ENCODE measurements around the gene ATP6V0B.

ATP6V0B gene

DNA sequence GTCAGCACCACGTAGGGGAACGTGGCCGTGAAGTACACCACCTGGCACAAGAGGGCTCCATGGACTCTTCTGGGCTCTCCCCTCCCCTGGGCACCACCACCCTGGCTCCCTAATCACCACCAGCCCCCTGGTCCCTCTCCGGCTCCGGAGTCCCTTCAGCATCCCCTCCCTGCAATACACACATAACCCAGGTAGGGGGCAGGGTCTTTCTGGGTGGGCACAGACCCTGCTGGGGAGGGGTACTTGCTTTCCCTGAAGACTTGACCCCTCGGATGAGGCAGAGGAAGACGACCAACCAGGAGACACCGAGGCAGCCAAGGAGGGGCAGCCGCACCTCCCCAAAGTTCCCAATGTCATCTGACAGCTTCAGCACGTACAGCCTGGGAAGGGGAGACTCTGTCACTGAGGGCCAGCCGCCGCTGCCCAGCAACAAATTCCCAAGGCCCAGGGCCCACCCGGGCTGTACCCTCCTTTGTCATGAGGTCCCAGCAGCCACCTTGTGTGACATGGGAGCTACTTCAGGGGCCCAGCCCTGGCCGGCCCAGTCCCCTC, 27.9 kb downstream of the ATP6V0B start:
- DNase-seq (ENCODE audit: low read depth in 3 of 3), result no peak

DNA sequence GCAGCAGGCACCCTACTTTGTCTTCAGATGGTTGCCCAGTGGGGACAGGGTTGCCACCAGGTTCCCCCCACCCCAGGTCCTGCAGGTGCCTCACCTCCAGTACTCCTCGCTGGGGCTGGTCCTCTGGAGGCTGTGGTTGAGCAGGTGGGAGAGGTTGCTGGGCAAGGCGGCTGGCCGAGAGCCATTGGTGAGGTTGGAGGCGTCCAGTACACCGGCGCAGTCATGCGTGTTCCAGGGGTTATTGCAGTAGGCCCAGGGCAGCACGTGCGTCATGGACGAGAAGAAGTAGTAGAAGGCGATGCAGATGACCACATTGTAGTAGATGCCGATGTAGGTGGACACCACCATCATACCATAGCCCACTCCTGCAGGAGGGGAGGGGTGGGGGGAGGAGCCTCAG, 33.5 kb downstream of the ATP6V0B start:
- no peak for DNase-seq (ENCODE audit: low read depth in 3 of 3)

DNA sequence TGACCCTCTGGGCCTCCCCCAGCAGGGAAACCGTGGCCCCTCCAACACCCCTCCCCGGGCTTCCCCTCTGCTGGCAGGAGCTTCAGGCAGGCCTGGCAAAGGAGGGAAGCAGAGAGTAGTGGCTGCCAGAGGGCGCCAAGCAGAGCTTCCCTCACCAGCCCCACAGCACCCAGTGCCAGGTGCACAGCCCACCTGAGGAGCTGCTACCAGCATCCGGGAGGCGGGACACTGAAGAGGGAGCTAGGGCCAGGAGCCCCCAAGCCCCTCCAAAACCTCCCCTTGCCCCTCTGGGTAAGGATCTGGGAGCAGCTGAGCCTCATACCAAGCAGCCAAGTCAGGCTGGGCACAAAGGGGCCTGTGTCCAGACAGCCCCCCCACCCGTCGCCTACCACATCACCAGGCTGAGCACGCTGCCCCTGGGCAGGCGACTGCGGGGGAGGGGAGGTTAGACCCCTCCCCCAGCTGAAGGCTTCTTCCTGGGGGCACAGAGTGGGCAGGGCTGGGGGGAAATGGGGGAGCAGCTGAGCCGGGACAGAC, 36.2 kb downstream of the ATP6V0B start:
- no peak for DNase-seq (ENCODE audit: low read depth in 3 of 3)

DNA sequence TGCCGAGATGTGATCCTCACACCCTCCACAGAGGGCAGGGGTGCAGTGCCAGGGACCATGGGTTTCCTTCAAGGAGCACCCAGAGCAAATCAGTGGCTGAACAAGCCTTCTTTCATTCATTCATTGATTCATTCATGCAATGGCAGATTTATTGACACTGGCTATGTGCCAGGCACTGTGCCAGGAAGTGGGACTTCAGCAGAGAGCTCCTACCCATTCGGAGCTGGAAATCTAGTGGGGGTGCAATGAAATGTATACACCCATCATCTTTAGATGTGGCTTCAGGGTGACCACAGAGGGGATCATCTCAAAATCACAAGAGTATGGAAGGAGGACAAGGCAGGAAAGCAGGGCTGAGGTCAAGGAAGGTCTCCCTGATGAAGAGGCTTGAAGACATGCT, 37.6 kb downstream of the ATP6V0B start:
- no peak for DNase-seq (ENCODE audit: low read depth in 3 of 3)

DNA sequence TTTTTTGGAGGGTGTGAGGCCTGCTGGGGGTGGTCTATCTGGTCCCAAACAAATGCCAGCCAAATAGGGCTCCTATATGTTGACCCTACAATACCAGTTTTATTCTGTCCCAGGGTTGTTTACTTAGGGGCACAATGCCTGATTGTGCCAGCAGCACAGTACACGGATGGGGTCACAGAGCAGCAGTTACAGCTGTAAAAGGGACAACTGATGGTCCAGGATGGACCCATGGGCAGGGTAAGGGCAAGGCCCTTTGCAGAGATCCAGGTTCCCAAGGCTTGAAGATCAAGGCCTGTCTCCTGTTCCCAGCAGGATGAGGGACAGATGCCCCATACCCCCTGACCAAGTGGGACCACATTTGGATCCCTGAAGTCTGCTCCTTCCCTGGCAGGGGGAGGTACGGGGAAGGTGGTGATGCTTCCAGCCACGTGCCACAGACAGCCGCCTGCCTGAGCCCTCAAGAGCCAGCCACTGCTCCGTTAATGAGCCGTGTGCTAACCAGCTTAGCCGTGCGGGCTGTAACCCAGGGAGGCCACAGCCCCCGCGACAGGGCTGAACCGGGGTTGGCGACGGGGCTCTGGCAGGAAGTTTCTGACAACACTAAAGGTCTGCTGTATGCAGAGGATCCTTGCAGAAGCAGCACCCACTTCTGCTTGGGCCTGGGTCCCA, 38.3 kb downstream of the ATP6V0B start:
- no peak for DNase-seq (ENCODE audit: low read depth in 3 of 3)

DNA sequence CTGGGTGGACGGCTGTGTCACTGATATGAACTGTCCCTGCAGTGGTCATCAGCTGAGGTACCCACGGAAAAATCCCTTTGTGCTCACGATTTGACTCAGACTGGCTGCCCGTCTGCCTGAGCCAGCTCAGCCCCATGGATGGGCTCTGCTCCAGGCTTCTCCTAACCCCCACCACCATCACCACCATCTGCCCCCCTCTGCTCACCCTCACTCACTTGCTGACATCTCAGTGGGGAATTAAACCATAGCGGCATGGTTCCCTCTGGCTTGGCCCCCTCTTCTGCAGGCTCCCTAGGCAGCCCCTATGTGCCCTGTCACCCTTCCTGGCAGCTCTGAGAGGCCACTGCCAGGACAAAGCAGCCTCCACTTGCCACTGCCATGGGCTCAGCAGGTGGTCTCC, 39.2 kb downstream of the ATP6V0B start:
- no peak for DNase-seq (ENCODE audit: low read depth in 3 of 3)

DNA sequence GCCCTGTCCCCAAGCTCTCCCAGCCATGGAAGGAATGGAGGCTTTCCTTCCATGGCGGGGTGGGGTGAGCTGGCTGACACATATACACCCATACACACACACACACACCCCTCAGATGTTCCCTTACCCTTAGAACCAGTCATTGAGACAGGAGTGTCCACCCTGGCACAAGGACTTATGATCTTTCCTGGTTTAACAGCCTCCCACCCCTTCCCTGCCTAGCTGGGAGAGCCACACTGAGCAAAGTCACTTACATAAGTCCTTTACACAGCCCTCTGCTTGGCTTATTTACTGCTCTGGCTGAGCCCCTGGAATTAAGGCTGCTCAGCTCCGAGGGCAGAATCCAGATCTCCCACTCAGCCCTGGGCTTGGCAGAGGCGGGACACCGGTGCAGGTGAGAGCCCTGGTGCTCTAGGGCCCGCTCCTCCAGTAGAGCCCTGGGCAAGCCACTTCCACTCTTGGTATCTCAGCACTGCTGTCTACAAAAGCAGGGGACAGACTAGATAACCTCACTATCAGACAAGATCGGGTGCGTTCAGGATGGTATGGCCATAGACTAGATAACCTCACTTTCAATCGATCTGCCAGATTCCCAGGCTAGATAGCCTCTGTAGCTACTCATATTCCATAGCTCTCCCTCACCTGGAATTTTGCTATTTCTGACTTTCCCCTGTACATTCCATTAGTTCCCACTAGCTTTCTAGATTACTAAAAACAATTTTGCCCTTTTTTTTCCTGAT, 39.8 kb downstream of the ATP6V0B start:
- no peak for DNase-seq (ENCODE audit: low read depth in 3 of 3)

DNA sequence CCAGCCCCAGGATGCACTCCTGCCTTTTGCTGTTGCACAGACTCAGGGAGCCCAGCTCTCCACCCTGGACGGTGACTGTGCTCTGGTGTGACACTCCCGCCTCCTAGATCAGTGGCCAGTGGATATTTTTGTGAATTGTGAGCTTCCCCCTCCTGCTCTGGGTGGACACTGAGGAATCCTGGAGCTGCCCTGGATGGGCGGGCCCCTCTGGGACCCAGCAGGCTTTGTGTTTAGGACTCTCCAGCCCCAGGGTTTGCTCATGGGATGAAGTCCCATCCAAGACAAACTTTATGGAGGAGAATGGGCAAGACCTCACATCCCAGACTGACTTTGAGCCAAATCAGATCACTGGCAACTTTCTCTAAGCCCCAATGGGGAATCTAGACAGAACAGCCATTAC, 40.4 kb downstream of the ATP6V0B start:
- DNase-seq (ENCODE audit: low read depth in 3 of 3), result no peak

DNA sequence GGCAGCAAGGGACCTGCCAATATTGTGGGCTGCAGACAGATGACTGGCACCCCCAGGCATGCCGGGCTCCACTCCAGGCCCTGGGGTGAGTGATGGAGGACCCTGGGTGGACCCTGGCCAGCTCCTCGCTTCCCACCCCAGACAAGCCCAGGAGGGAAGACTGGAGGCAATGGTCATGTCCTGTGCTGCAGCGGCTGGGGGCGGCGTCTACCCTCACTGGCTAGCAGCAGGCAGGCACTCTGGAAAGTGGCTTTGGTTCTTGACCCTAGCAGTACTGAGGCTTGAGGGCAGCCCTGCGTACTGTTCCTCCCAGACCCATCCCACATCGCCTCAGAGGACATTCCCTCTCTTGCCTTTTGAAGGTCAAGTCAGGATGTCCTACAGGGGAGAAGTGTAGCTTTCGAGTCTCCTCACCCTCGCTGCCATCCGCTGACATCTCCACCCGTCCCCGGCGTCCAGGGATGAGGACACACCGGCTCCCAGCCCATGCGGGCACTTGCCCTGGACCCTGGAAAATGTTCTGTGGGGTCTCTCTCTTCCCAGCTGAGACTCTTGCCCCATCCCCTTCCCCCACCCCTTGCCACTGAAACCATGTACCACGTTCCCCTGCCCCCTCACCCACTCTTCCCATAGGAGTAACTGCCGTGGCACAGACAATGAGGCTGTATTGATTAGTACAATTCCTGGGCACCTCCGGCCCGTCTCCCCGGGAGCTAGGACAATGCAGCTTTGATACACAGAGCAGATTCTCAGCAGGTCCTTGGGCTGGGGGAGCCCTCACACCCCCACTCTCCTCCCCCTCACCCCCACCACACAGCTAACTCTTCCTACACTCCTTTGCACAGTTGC, 41.5 kb downstream of the ATP6V0B start:
- DNase-seq (ENCODE audit: low read depth in 3 of 3), result no peak

DNA sequence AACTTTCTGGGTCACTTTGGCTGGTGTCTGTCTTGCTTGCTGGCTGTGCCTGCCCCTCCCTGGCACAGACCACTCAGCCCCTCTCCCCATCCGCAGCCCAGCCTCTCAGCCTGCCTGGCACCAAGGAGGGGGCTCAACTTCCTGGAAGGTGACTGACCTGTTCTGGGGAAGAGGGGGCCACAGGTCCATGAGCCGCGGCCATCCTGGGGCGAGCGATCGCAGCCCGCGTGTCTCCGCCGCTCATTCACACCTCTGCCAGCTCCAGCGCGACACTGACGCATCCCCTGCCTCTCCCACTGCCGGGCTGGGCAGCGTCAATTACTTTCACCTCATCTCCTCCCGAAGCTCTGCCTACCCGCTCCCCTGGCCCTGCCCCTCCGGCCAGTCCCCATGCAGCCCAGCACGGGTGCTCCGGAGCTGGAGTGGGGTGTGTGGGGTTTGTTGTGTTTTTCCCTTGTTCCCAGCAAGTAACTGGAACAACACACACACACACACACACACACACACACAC, 42.2 kb downstream of the ATP6V0B start:
- no peak for DNase-seq (ENCODE audit: low read depth in 3 of 3)

DNA sequence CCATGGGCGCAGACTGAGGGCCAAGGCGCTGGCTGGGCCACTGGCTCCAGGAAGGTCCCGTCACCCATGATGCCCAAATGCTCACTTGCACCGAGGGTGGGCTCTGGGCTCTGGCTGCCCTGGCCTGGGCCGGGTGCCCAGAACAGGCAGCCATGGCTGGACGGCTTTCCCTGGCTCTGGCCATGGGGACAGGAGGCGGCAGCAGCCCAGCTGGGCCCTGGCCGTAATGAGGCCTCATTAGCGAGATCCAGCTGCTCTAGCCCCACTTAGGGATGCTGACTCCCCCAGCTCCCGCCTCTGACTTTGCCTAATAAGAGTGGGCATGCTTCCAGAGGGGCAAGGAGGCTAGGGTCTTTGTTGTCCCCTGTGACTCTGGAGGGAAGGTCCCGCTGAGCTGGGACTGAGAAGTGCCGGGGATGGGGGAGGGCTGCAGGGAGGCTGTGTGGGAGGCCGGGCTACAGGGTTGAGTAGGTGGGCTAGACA, 44.7 kb downstream of the ATP6V0B start:
- no peak for DNase-seq (ENCODE audit: low read depth in 3 of 3)

DNA sequence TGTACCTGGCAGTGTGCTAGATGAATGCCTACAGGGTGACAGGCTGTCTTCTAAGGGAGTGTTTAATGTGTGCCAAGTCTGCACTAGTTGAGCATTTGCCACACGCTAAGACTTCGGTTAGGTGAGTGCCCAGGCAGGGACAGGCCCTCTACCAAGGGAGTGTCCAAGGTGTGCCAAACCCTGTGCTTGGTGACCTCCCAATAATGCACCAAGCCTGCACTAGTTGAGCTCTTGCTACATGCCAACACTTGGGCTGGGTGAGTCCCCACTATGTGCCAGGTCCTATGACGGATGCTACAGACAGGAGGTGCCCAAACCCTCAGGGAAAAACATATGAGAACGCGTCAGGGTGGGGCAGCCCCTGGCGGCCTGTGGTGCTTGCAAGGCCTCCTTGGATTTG, 45.7 kb downstream of the ATP6V0B start:
- DNase-seq (ENCODE audit: low read depth in 3 of 3), result no peak

DNA sequence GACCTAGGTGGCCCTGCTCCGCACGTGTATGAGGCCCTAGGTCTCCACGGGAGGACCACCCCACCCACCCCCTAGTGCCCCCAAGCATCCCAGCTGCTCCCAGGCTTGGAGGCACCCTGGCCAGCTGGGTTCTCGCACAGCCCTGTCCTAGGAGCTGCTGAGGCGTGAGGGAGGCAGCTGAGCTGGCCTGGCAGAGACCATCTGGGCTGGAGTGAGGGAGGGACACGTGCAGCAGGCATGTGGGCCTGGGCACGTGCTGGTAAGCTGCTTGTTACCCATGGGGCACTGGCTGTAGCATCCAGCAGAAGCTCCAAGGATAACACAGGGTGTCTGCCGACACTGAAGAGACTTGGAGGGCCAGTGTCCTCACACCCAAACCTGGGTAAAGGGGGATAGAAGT, 46.4 kb downstream of the ATP6V0B start:
- DNase-seq (ENCODE audit: low read depth in 3 of 3), result no peak

DNA sequence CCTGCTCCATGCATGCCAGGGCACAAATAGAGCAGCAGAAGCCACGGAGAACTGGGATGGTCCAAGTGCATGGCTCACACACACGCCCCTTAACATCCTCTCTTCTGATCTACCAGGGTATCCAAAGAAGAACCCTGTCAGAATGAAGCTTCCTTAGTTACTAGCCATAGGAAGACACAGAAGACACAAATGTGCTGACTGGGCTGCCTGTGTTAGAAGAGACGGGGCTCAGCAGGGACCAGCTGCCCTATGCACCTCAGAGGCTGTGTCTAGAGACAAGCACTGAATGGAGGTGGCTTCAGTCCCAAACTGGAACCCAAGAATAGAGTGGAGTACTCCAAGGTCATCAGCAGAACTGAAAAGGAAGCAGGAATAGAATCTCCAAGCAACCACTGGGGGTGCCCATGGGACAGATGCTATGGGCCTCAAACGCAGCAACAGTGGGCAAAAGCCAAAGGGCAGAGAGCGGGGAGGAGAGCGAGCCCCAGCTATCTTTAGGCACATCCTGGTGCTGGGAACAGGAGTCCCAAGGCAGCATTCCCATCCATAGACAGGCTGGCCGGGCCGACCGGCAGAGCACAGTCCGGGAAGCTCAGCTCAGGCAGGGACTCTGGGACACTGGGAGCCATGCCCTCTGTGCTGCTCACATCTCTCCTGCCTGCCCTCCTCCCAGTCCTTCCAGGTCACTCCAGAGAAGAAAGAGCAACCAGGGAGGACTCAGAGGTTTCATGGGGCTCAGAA, 47.0 kb downstream of the ATP6V0B start:
- no peak for DNase-seq (ENCODE audit: low read depth in 3 of 3)

DNA sequence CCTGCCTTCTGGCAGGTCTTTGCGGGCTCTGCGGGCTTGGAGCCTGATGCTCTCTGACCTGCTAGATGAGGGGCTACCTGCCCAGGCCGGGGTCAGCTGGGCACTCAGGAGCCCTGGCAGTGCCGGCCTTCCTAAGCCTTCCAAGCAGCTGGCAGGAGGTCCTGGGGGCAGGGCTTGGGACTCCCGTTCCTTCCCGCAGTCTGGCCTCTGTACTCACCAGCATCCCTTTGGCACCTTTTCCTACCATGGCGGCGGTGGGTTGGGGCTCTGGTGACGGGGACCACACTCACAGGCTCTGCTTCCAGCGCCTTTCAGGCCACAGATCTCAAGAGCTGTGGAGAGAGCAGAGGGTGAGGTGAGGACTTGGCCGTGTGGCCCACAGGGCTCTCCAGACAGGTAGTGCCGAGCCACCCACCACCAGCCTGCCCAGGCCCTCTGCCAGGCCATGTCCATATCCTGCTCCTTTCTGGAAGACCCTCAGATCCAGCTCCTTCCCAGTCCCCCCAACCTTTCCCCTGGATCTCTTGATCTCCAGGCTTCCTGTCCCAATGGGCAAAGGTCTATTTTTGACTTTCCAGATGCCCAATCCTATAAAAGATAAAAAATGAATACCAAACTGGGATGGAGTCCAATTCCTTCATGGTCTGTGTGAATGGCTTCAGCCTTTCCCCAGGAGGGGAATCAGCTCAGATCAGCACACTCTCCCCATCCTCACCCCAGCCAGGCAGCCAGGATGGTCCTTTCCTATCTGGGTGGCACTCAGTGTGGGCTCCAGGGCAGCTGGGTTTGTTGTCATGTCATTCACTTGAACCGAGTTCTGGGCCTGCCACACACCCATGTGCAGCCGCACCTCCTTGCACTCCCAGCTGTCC, 49.5 kb downstream of the ATP6V0B start:
- DNase-seq (ENCODE audit: low read depth in 3 of 3), result no peak

DNA sequence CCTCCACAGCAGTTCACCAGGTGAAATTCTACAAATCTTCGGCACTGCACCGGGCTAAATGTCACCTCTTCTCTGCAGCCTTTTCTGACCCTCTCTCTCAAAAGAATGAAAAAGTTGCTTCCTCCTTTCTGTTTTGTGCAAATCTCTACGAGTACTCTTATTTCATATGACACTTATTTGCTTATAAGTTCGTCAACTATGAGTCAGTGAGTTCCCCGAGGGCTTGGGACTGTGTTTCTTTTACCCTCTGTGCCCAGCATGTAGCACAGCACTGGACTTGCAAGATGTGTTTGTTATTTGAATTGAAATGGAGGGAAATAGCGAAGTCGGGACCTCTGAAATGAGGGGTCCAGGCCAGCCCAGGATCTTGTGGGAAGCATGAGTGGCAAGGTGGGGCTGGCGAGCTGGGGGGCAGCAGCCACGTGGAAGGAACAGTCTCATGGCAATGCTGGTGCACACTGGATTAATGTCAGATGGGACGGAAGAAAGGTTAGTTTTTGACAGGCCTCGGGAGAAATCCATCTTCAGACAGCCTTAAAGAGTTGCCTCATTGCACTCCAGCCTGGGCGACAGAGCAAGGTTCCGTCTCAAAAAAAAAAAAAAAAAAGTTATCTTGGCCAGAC, 50.3 kb downstream of the ATP6V0B start:
- no peak for DNase-seq (ENCODE audit: low read depth in 3 of 3)

DNA sequence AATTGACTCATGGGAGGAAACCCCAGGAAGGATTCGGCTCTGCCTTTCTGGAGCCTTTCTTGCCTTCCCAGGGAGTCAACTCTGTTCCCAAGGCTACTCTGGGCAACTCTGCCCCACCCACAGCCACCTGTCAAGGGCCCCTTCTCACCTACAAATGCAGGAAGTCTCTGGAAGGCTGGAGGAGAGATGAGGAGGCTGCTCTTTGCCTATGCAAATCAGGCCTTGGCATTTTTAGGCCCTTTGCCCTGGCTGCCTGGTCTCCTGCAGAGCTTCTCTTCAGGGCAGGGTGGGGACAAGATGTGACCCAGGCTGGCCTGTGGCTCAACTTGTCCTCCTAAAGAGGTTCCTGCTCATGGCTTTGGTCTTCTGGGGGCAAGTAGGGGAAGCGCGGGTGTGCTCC, 51.1 kb downstream of the ATP6V0B start:
- no peak for DNase-seq (ENCODE audit: low read depth in 3 of 3)

DNA sequence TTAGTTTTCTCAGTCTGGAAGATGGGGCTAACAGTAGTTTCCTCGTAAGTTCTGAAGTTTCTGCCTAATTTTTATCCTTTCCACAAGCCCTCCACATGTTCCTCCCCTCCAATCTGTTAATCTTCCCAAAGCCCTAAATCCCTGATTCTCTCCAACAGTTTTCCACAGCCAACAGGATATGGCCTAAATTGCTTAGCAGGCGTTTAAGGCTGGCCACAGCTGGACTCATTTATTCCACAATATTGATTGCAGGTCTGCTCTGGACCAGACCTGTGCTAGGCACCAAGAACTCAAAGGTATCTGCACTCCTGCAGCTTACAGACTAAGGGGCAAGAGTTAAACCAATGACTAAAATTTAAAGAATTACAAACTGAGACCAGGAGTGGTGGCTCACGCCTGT, 52.6 kb downstream of the ATP6V0B start:
- DNase-seq (ENCODE audit: low read depth in 3 of 3), result no peak
